ENCODE measurements around the gene RBM48. TPM values are rescaled to one million over a fixed set of nuclear protein-coding genes. Genes with fewer than 3 reads are reported as not detected.

The RBM48 gene
- total RNA-seq, result 13.8 and 13.9 TPM in 2 replicates

DNA sequence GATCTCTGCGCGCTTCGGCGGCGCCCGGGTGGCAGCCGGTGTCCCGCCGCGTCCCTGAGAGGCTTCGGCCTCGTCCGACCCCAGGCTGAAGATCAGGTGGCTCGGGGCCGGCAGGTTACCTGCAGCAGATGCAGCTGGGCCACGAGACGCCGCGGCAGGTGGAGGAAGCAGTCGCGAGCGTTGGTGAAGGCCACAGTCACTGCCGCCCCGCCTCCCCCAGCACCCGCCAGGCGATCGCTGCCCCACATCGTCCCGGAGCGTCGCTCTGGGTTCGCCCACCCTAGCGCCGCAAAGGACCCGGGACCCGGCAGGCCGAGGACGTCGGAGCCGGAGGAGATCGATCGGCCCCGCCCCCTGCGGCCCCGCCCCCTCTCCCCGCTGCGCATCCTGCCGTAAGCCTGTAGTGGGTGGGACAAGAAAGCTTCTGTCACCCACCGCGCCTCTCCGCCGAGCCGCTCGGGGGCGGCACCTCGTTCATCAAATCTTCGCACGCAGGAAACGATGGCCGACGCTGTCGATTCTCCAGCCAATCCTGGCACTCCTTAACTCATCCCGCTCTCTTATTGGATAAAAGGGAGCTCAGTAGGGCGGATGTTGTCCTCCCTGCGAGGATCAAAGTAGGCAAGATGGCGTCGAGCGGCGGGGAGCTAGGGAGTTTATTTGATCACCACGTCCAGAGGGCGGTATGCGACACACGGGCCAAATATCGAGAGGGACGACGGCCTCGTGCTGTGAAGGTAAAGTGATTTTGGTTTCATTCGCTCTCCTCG lies at the start of gene RBM48, which contains the start of gene PEX1:
TSS of gene RBM48 (plus strand) at position 608 of the 770 bp plus-strand sequence. CDS start at position 627, 19 bp downstream.
TSS of gene PEX1 (minus strand) at position 333 of the 770 bp plus-strand sequence. CDS start at position 248, 85 bp downstream.

Other genes starting within 250 kb of the RBM48 start
- 22.5 and 30.1 TPM in 2 replicates for gene GATAD1, start 81.3 kb upstream of the RBM48 start, total RNA-seq
- not detected in 2 replicates for gene ERVW-1, start 50.8 kb upstream of the RBM48 start, total RNA-seq
- gene PEX1, start 275 bp upstream of the RBM48 start, total RNA-seq, result 18.5 and 22.4 TPM in 2 replicates
- 18.2 and 32.1 TPM in 2 replicates for gene FAM133B, start 61.6 kb downstream of the RBM48 start, total RNA-seq